G401.6 (cell line): ENCODE measurements around the gene IMPG2.

ENCODE experiments used
- FAIRE-seq: peaks from 2 replicates; lab custom pipeline; 2012; peaks lifted over from hg19 to GRCh38; lab: Jason Lieb, UNC

The IMPG2 gene

DNA sequence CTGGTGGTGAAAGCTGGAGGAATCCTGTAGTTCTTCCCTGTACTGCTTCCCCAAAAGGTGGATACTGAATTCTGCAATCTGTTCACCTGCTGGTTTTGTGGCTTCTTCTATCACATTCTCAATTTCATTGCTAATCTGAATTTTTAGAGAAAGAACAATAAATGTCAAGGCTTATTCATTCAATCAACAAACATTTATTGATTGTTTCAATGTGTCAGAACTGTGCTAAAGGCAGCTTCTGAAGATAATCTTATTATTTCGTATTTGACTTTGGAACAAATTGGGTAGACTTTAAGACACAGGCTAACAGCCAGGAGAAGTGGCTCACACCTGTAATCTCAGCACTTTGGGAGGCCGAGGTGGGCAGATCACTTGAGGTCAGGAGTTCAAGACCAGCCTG, 46.8 kb downstream of the IMPG2 start:
- no peak for FAIRE-seq

DNA sequence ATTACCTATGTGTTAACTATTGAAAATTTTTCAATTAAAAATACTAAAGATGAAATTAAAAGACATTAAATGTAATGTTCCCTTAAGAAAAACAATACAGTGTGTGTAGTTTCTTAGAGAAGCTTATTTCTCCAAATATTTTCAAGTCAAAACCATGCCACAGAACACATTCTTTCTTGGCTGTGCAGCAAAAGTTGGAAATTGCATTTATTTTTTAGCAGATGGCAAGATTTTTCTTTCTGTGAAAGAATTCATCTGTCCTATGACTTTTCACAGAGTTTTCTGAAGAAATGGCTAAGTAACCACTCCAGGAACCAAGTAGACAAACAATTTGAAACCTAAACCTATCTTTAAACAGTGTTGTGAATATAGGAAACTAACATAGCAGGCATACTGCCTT, 47.2 kb downstream of the IMPG2 start:
- no peak for FAIRE-seq

DNA sequence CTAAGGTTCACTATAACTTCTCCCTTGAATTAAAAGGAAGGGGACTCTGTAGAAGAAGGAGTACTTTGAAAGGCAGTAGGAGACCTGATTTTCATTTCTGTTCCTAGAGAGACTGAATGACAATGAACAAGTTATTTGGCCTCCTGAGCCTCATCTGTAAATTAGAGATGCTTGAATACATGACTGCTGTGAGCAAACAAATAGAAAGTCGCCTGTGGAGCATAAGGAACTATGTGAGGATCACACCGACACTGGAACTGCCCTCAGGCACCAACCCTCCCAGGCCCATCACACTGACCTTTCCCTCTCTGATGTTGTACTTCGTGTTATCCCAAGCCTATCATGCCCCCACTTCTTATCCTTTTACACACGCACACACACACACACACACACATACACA, 48.6 kb downstream of the IMPG2 start:
- FAIRE-seq = no peak

DNA sequence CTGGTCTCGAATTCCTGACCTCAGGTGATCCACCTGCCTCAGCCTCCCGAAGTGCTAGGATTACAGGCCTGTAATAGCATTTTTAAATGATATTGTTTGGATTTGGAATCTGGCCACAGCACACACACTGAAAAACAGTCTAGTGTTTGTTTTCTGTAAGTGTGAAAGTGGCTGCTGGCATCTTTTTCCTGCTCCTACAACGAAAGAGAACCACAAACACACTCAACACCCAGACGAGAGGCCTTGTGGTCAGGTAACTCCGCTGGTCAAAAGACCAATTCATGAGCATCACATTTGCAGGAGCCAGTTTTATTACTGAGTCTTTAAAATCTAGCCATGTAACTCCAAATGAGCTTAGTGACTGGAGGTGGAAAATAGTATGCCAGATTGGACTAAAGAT, 50.2 kb downstream of the IMPG2 start:
- no peak for FAIRE-seq

DNA sequence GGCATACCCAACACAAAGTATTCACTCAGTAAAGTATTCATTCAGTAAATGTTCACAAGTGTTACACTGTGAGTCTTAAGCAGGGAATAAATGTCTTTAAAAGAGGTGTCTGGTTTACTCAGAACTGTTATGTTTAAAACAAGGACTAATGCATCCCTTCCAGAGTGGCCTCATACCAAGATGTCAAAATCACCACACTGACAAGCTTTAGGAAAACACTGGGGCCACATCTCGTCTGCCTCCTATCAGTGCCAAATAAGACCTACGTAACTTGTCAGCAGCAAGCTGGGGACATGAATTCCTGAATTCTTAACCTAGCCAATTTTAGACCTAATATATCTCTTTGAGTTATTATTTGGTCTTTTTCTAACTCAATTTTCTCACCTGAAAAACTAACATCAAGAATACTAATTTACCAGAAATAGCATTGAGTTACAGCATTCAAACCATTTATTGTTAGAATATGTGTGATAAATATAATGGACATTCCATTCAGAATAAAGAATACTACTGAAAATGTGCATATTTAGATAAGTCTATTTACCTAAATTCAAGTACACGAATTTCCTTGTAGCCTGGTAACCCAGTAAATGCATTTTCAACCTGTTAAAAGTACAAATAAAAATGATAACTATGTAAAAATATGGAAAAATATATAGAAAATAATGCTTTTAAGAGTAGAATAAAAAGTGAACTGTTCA, 51.3 kb downstream of the IMPG2 start:
- no peak for FAIRE-seq

DNA sequence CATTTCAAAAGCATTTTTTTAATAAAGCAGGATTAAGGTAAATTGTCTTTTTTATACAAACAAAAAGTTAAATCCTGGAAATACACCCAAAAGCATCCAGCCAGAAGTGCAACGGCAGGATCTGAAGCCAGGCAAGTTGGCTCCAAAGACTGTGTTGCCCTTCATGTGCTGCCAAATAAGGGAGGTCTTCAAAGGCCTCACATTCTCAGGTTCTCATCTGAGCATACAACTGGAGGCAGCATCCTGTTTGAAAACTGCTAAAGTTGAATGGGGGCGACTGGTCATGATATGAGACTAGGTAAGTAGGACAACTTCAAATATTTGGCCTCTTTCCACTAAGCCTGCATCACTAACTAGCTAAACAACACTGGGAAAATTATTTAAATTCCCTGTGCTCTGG, 52.2 kb downstream of the IMPG2 start:
- no peak for FAIRE-seq

DNA sequence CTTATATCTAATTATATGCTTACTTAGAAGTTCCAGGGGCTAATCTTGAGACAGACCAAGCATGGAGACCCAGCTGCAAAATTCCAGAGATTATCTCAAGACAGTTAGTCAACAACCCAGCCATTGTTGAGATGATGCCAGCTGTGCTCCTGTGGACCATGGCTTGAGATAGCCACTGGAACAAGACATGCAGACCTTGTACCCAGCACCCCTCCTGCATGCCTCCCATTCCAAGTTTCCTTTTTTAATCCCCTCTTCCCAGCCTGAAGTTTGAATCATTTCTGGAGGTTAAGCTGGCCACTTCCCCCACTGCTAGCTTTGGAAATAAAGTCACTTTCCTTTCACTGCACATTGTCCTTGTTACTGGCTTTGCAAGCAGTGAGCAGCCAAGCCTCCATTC, 53.8 kb downstream of the IMPG2 start:
- no peak for FAIRE-seq

DNA sequence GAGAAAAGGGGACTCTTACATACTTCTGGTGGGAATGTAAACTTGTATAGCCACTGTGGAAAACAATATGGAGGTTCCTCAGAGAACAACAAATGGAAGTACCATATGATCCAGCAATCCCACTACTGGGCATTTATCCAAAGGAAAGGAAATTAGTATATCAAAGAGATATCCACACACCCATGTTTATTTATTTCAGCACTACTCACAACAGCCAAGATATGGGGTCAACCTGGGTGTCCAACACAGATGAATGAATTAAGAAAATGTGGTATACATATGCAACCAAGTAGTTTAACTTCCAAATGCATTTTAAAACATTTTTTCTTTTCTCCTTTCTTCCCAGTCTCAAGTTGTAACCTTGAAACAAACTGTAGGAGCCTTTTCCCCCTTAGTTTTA, 54.3 kb downstream of the IMPG2 start:
- FAIRE-seq = no peak

DNA sequence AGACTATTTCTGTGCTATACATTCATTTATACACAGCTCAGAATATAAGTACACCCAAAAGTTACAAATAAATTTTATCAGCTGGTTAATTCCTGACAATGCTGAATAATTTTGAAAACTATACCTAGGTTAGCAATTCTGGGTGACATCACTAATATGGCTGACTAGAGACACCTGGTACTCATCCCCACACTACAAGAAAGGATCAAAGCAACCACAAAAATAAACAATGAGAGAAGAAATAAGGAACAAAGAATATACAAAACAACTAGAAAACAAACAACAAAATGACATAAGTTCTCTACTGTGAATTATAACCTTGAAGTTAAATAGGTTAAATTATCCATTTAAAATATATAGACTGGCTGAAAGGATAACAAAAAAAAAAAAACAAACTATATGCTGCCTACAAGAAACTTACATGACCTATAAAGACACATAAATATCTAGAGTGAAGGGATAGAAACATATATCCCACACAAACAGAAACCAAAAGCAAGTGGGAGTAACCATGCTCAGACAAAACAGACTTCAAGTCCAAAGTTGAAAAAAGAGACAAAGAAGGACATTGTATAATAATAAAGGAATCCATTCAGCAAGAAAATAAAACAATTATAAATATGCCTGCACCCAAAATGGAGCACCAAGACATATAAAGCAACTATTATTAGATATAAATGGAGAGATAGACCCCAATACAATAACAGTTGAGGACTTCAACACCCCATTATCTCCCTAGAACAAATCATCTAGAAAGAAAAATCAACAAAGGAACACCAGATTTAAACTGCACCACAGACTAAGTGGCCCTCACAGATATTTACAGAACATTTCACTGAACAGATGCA, 57.8 kb downstream of the IMPG2 start:
- no peak for FAIRE-seq

DNA sequence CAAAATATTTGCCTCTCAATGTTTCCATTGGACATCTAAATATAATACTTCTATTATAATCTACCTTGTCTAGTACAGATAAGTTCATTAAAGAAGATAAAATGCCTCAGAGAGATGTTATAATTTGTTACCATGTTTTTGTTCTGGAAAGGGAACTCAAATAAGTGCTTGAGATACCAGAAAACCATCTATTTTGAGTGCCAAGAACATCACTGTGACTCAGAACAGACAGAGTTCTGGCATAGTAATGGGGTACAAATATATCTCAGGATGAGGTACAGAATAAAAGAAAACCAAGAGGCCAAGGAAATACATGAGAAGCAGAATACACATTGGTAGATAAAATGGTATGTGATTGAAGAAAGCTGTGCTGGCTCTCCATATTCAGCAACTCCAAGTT, 58.9 kb downstream of the IMPG2 start:
- FAIRE-seq = no peak

DNA sequence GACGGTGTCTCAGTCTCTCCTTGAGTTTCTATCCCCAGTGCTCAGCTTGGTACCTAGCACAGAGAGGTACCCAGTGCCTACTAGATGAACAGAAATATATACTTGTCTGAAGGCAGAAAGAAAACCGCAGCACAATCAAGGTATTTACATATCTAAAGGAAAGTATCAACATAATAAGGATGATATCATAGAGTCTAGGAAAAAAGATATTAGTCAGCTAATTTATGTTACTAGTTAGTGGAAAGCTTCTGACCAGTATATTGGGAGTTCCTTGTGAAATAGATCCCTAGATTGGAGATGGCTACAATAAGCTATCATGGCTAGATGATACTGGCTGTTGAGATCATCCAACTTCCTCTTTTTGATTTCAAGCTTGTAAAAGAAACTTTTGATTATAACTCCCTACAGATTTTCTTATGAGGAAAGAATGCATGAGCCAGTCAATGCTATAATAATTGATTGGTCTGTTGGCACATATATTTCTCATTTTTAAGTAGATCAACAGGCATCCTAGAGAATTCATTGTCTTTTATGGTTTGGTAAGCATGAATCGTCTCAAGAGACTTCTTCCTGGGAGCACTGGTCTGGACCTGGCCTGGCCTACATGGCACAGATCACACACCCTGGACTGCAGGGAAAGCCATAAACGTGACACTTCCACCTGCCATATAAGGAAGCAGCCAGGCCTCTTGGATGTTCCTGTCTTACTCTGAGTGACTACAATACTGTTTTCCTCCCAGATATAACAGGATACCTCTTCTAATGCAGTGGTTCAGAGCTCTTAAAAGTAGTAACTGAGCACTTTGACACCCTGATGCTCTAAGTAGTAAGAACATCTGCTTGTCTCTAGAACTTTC, 60.7 kb downstream of the IMPG2 start:
- no peak for FAIRE-seq

DNA sequence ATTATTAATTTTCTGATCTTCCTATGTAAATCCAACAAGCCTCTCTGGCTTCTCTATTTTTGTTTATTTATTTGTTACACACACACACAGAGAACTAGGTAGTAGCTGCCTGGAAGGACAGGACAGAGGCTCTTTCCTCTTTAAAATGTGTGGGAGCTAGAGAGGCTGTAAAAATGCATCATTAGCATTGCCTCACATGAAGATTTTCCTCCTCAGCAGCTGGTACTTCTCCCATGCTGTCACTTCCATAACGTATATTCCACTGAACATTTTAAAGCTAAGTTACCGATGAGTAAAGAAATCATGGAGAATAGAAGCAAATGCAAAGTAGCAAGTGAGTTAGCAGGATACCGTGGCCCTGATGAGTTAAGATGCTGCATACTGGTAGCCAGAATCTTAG, 63.9 kb downstream of the IMPG2 start:
- no peak for FAIRE-seq

DNA sequence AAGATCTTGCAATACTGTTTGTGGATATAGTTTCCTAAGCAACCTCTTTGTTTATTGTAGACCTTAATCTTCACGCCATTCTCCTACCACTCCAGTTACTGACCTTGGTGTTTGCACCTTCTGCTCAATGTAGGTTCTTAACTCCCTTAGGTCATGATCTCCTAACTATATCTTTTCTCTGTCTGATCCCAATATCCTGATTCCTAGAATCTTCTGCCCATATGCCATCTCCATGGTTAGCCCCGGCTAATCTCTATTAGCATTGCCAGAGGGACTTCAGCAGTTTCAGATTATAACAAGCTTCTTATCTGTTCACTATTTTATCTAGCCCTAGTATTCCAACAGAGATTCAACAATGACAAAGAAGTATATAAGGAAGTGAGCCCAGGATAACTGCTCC, 64.9 kb downstream of the IMPG2 start:
- no peak for FAIRE-seq

DNA sequence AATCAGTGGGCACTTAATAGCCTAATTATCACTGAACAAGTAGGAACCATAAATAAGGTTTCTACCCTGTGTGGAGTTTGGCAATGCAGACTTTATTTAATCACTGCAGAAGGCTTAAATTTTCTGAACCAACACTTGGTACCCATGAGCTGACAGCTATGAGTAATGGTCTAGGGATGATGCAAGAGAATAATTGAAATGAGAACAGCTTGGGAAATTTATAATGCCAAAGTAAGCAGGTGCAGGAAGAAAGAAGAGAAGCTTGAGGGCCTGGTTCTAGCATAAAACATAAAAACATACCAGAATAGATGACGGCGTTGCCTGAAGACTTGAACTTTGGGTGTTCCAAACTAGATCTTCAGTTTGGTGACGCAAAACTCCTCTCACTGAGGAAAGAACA, 67.0 kb downstream of the IMPG2 start:
- no peak for FAIRE-seq

DNA sequence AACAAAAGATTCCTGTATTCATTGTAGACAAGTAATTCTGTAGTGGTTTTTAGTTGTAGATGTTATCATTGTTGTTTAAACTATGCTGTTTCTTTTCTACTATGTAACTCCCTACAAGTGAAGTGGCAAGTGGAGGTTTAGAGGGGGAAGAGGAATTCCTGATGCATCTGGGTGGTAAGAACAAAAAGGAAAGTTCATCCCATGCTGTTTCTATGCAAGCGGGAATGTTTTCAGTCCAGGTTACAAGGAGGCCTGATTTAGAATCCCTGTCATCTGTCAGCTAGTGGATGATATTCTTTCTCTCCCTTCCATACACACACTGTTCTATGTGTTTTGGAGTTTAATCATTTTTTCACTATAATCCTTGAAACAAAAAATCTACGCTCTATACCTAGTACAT, 67.4 kb downstream of the IMPG2 start:
- FAIRE-seq = no peak

DNA sequence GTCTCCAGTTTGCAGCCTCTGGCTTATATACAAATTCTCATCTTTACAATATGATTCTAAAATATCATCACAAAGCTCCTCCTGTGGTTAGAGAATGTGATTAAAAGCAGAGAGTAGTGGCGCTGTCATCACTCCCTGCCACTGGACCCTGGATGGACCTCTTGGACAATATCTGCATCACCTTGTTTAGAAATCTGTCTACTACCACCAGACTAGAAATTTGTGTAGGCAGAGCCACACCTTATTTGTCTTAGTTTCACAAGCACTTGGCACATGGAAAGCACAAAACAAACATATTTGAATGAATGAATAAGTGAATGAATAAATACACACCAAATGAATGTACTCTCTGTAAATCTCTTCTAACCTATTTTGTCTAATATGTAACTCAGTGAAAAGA, 68.1 kb downstream of the IMPG2 start:
- no peak for FAIRE-seq

DNA sequence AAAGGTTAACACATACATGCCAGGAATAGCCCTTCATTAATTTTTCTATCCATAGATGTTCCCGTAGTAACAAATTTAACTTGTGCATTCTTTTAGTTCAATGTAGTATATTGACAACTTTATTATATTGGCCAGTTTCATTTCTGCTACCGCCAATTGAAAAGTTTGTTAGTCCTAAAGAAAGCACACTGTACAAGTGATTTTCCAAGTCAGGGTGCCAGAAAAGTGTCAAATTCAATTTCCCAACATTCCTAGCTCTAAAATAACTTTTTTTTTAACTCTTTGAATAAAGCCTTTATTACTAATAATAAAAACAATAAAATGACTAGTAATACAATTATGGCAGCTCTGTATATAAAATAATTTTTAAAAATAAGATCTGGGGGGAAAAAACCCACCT, 68.9 kb downstream of the IMPG2 start:
- no peak for FAIRE-seq

DNA sequence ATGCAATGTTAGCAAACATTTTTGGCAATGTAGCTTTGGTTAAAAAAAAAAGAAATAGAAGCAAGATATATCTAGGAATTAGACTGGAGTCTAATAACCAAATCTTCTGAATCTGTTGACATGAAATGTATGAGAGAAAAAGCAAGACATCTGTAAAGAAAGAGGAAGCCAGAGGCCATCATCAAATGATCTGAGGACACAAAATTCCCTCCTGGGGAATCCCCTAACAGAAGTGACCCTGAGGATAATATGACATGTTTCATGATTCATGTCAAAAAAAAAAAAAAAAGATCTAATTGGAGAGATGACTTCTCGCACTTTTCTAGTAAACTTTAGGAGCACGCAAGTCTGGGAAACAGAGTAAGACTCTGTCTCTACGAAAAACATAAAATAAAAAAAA, 70.9 kb downstream of the IMPG2 start:
- no peak for FAIRE-seq

DNA sequence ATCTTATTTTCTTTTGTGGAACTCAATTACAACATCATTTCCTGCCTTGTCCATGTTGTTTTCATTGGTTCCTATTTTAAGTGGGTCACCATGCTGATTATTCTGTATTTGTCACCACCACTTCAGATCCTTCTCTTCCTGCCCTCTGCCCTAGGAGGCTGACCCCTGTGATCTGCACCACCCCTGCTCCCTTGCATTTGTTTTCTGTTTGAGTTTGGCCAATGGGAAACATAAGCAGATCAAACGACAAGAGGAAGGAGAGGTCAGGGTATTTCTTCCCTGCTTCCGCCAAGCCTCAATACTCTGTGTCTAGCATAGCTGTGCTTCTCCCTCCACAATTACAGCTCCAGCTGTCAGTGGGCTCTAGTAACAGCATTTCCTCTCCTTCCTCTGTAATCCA, 71.6 kb downstream of the IMPG2 start:
- FAIRE-seq = no peak

DNA sequence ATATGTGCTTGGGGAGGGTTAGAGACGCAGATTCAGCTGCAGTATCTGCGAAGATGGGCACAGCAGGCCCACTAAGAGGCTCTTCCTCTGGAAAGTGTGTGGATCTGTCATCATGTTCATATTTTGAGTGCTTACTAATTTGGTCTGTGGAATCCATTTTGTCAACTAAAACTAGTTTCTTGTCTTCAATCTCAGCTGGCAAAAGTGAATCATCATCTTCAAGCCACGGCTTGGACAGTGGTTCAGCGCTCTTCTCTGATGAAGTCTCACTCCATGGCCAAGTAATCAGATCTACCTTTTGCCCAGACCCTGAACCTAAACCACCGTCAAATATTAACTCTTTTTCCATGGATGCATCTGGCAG, 76.2 kb downstream of the IMPG2 start:
- no peak for FAIRE-seq

DNA sequence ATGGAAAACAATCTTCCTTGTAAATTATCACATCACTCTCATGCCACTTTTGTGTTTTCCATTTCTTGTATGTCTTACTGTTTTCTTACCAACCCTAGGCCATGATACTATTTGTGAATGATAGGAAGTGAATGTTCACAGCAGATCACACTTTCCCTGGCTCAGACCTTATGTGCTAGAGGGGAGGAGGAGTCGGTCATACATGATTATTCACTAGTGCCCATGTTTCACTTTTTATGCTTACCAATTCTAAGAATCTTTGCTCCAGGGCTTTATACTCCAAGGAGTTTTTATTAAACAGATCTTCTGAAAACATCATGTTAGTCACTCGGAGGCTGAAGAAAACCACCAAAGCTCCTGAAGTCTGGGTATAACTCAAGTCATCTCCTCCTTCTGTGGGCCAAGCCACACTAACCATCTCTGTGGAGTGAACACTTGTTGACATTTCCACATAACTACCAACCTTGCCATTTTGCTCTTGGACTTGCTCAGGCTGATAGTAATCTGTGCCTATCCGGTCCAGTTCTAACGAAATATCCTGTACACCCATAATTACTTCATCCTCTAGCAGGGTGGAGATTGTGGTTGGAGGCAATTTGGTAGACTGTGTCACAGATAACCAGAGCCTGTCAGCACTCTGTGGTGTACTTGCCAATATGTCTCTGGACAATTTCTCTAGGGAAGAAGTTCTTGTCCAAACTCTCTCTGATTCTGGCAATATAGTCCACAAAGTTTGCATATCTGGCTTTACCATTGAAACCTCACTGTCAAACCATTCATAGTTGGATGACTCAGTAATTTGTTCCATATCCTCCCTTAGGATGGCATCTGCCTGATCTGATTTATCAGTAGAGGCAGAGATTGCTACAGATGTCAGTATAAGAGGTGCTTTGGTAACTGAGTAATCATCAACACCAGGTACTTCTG, 76.8 kb downstream of the IMPG2 start:
- FAIRE-seq = no peak
